Fibroblast of mammary gland (primary cell): Measurements from ENCODE around the gene HELZ2.
"Not testable (repeated sequence)": the region's sequence is repeated elsewhere in the genome, so short reads cannot be mapped to it uniquely, and the experiment has no call there.

Experiments
- DNase-seq: peaks from one replicate; pipeline ENCODE4 v3.0.0-alpha.2; 2010; ENCODE audit warnings: low read depth
- H3K4me3 ChIP-seq: 2 replicates; pipeline ENCODE4 v1.5.1; 2011; ENCODE audit warnings: low read depth, mild to moderate bottlenecking, low read length, moderate library complexity; ENCODE audit not compliant: control insufficient read depth
- TF ChIP-seq, protein P1 (sequence below): conservative IDR thresholded peaks from 2 replicates; pipeline ENCODE4 v1.5.1; 2011; ENCODE audit warnings: low read depth, low read length, inconsistent platforms; ENCODE audit not compliant: control insufficient read depth, insufficient read depth

Gene HELZ2

DNA sequence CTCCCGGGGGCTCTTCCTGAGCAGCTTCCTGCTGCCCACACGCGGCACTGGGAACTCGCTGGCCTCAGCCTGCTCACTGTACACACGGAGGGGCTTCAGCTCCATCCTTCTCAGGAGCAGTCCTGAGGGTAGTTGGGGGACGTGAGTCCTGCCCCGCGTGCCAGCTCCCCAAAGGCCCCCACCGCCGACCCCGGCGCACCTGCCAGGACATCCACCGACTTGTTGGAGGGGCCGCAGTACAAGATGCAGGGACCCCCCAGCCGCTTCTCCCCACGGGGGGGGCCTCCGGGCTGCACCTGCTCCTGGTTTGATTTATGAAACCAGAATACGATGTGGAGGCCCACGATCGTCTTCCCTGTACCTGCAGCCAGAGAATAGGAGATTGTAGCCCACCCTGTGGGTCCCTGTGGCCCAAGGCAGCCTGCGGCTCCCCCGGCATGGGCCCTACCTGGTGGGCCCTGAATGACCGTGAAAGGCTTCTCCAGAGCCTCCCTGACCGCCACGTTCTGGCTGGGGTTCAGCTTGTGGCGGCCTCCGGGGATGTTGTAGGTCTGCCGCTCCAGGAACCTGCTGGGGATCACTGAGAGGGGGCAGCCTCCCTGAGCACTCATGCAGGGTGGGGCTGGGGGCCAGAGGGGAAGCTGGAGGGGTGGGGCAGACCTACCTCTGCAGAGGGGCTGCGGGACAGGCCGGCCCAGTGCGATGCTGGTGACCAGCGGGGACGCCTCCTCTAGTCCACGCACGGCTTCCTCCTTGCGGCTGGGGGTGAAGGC lies 12.2 kb downstream of the HELZ2 start:
- TF ChIP-seq, protein P1, sequence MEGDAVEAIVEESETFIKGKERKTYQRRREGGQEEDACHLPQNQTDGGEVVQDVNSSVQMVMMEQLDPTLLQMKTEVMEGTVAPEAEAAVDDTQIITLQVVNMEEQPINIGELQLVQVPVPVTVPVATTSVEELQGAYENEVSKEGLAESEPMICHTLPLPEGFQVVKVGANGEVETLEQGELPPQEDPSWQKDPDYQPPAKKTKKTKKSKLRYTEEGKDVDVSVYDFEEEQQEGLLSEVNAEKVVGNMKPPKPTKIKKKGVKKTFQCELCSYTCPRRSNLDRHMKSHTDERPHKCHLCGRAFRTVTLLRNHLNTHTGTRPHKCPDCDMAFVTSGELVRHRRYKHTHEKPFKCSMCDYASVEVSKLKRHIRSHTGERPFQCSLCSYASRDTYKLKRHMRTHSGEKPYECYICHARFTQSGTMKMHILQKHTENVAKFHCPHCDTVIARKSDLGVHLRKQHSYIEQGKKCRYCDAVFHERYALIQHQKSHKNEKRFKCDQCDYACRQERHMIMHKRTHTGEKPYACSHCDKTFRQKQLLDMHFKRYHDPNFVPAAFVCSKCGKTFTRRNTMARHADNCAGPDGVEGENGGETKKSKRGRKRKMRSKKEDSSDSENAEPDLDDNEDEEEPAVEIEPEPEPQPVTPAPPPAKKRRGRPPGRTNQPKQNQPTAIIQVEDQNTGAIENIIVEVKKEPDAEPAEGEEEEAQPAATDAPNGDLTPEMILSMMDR = no peak
- no peak for DNase-seq
- H3K4me3 ChIP-seq = no peak overlapping the region

- TF ChIP-seq, protein P1 = no peak
- H3K4me3 ChIP-seq = no peak overlapping the region
- DNase-seq = no peak
Observed at GRCh38 chr20:63560856-63561609, 13.0 kb downstream of the HELZ2 start.

GRCh38 chr20:63560333-63560805 lies 13.7 kb downstream of the HELZ2 start:
- TF ChIP-seq, protein P1 = no peak
- H3K4me3 ChIP-seq = no peak overlapping the region
- no peak for DNase-seq

GRCh38 chr20:63559485-63560332 lies 14.3 kb downstream of the HELZ2 start:
- not testable (repeated sequence) for DNase-seq, H3K4me3 ChIP-seq

- no peak overlapping the region for H3K4me3 ChIP-seq
- no peak for DNase-seq
- TF ChIP-seq, protein P1 = no peak
Observed at GRCh38 chr20:63558804-63559484, 15.1 kb downstream of the HELZ2 start.

DNA sequence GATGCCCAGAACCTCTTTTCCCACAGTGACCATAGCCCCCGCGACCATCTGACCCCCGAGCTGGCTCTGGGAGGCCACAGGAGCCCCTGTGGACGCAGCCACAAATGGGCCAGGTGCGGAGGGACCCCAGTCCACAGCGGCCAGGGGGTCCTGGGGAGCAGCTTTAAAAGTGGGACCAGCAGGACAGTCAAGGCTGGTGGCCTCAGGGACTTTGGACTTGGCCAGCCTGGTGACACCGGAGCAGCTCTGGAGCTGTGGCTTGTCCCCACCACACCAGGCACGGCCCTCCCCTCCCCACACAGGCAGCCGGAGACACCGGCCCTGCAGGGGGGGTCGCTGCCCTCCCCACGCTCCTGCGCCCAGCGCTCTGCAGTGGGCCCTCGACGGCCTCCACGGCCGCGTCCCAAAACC lies 16.6 kb downstream of the HELZ2 start:
- TF ChIP-seq, protein P1 = no peak
- no peak for DNase-seq
- H3K4me3 ChIP-seq = no peak overlapping the region
